RWPE1 (cell line): ENCODE results near the gene PIP4K2A.

Experiments
- CTCF ChIA-PET: fragments of 350-600 bp; sonication (Branson Sonifier 250); formaldehyde crosslinking; extraction: SDS; loops from one replicate; lab custom pipeline; 2021; lab: Yijun Ruan, JAX
- POLR2A ChIA-PET: fragments of 400-600 bp; formaldehyde crosslinking; extraction: SDS; loops from one replicate; lab custom pipeline; 2020; ENCODE audit warnings: antibody characterized with exemption; ENCODE audit not compliant: low non-redundant PET; lab: Yijun Ruan, JAX
- DNase-seq: peaks from one replicate; pipeline ENCODE4 v3.0.0; 2012; ENCODE audit warnings: low spot score
- H3K27ac ChIP-seq: fragments of 450-650 bp; 2 replicates; pipeline ENCODE4 v1.5.1; 2017
- TF ChIP-seq, protein P1 (sequence below): fragments of 450-650 bp; conservative IDR thresholded peaks from 2 replicates; pipeline ENCODE4 v1.5.1; 2017; ENCODE audit warnings: low read depth, mild to moderate bottlenecking

Gene PIP4K2A

DNA sequence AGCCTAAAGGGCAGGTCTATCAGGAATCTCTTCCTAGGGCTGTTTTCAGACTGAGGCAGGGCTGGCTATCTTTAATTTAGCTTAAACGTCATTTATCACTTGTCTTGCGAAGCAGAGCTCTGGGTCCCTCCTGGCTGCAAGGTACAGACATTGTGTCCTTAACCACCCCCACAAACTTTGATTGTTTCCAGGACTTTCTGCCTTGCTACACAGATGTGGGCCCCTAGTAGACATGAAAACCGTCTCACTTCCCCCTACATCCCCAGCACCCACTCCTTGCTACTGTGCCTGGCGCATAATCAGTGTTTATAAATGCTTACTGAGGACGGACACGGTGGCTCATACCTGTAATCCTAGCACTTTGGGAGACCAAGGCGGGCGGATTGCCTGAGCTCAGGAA is 54.5 kb downstream of the PIP4K2A start:
- ChIA-PET CTCF (no interaction called here), POLR2A (no interaction called here)
- TF ChIP-seq, protein P1, sequence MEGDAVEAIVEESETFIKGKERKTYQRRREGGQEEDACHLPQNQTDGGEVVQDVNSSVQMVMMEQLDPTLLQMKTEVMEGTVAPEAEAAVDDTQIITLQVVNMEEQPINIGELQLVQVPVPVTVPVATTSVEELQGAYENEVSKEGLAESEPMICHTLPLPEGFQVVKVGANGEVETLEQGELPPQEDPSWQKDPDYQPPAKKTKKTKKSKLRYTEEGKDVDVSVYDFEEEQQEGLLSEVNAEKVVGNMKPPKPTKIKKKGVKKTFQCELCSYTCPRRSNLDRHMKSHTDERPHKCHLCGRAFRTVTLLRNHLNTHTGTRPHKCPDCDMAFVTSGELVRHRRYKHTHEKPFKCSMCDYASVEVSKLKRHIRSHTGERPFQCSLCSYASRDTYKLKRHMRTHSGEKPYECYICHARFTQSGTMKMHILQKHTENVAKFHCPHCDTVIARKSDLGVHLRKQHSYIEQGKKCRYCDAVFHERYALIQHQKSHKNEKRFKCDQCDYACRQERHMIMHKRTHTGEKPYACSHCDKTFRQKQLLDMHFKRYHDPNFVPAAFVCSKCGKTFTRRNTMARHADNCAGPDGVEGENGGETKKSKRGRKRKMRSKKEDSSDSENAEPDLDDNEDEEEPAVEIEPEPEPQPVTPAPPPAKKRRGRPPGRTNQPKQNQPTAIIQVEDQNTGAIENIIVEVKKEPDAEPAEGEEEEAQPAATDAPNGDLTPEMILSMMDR: no peak
- DNase-seq: no peak
- no peak overlapping the region for H3K27ac ChIP-seq

DNA sequence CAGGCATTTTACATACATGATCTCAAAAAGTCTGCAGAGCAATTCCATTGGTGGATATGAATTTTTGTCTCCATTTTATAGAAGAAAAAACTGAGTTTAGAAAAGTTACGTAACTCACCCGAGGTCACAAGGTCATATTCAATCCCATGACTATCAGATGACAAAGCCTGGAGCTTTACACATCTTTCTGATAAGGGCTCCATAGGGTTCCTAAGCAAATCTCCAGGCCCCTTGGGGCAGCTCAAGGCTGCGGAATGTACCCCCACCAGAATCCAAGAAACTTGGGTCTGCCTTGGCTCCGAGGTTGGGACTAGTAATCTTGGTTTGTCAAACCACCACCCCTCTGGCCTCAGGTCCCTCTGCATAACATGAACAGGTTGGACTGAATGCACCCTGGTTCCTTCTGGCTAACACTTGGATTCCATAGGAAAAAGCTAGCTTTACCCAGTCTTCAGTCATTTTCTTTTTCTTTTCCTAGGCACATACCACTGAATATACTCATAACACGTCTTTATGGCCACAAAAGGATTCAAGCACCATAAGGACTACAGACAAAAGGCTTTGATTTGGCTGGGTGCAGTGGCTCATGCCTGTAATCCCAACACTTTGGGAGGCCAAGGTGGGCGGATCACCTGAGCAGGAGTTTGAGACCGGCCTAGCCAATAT is 55.5 kb downstream of the PIP4K2A start:
- ChIA-PET POLR2A (no interaction called here), CTCF (interaction anchor here (0.5 kb wide), 1 partner anchor 1760 kb away, joined by 3 read pairs; no protein-coding TSS in a partner anchor)
- DNase-seq: no peak
- no peak overlapping the region for H3K27ac ChIP-seq
- TF ChIP-seq, protein P1: no peak

DNA sequence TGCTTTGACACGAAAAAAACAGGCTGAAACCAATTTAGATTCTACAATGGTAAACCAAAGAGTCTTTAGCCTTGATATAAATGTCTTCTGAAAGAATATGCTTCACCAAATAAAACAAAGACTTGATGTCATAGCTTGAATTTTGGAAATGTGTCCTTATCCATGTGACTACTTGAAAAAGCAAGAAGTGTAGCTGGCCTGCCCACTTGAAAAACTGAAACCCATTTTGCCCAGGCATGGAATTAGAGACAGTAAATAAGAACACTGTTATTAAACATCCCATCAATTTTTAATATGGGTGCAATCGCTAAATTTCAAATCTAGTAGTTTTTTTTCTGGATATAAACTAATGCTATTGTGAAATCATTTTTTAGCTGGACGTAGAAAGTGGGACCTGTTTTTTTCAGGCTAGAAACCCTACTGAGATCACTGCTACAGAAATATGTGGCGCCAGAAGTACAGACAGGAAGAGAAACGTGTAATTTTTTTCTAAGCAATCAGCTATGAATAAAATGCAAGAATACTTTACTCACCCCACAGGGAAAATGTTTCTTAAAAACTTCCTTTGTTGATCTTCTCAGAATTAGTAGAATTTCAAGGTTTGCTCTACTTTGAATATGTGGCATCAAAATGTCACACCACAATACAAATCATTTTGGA is 56.7 kb downstream of the PIP4K2A start:
- POLR2A ChIA-PET: no interaction called here
- no peak for DNase-seq
- CTCF ChIA-PET: interaction anchor here (0.7 kb wide), 1 partner anchor 9 kb away, joined by 4 read pairs; no protein-coding TSS in a partner anchor
- H3K27ac ChIP-seq: no peak overlapping the region
- TF ChIP-seq, protein P1: no peak

DNA sequence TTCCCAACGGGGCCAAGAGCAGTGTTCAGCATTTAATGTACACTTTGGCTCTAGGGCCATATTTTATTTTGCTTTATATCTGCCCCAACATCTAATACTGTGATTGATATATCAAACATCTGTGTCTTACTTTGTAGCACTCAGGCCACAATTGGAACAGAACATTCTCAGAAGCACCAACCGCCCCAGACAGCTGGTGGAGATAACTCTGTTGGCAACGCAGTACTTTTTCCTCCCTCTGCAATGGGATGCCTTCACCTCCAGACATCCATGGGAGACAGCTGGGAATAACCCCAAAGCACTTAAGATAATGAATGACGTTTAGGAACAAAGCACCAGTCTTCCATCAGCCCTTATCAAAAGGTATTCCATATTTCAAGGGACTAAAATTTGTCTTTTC is 57.4 kb downstream of the PIP4K2A start:
- H3K27ac ChIP-seq: no peak overlapping the region

DNA sequence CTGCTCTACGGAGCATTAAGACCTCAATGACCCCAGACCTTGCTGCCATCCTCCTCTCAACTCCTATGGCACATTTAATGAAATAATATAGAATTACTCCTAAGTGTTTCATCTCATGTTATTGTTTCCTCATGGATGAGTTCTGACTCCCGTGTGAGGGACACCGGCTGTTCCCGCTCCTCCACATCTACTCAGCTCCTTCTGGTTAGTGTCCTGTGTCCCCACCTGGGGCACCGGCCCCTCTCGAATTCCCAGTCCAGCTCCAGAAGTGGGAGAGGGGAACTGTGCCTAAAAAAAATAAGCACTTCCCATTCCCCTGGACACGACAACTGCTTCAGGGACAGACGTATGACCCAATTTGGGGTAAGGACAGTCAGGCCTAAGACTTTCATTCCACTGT is 58.3 kb downstream of the PIP4K2A start:
- H3K27ac ChIP-seq: no peak overlapping the region
- POLR2A ChIA-PET: no interaction called here
- TF ChIP-seq, protein P1: no peak
- CTCF ChIA-PET: no interaction called here
- no peak for DNase-seq

More for the DNA sequence above, 57.4 kb downstream of the PIP4K2A start:
- ChIA-PET CTCF (no interaction called here), POLR2A (no interaction called here)
- DNase-seq: no peak
- TF ChIP-seq, protein P1: no peak

DNA sequence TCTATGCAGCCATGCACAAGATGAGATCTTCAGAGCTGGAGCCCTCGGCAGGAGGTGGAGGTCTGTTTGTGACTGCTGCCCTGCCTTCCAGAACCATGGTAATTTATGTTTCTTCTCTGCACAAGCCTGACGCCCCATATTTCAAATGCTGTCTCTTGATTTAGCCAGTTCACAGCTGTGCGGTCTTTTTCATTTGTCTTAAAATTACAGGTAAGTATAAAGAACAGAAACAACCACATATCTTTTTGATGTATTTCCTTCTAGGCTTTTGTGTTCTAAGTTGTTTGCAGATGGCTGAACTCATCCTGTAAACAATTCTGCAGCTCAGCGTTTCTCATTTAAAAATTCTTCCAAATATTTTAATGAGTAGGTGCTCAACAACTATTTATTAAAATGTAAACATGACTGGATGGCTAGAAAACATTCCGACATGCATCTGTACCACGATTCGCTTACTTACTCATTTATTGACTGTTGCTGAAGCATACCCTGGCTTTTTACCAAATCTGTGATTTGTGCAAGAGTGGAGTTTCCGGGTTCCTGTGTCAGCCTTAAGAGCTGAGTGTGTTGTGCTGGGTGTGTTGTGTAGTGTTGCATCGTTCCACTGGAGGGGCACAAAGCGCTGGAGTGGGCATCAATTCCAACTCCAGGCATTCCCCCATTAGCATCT is 58.9 kb downstream of the PIP4K2A start:
- TF ChIP-seq, protein P1: no peak
- peak; percentile 30 for DNase-seq
- no peak overlapping the region for H3K27ac ChIP-seq
- ChIA-PET CTCF (no interaction called here), POLR2A (no interaction called here)
